HCEC 1CT (cell line): ENCODE results near the gene GLRB.
"Not testable (repeated sequence)": the region's sequence is repeated elsewhere in the genome, so short reads cannot be mapped to it uniquely, and the experiment has no call there.

ENCODE experiments used
- DNase-seq: peaks from one replicate; pipeline ENCODE4 v3.0.0-alpha.2; 2017

GLRB gene

GRCh38 chr4:157141976-157142375, 66.0 kb downstream of the GLRB start:
- no peak for DNase-seq

DNA sequence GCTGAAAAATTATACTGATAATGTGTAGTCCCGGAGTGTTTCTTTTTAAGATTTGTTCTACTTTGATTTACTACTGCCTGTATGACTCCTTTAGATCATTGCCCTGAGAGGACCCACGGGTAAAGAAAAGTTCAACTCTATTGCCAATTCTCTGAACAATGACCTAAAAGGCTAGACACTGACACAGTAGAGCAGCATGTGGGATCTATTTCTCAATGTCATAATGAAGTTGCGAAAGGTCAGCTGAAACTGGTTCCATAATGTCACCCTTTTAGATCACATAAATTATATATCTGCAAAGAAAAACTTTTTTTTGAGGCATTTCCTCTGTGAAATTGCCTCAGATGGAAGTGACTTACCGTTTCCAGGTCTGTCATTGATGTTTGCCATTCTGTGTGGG, 67.4 kb downstream of the GLRB start:
- no peak for DNase-seq

DNA sequence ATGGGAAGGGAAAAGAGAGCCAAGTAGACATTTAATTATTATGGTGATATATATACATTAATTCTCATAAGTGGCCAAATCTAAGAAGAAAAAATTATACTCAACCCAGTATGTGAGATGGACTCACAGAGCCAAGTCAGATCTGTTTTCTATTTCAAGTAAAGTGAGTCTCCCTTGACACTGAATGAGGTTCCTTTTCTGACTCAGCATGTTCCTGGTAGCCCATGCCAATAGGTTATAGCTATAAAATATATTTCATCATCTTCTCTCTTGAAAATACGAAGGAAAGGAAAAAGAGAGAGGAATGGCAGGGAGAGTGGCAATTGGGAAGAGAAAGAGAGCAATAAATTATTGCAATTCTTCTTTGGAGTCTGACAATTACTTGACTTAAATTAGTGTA, 75.8 kb downstream of the GLRB start:
- DNase-seq = no peak

- no peak for DNase-seq
Measured at GRCh38 chr4:157165935-157166610, 90.1 kb downstream of the GLRB start.

- DNase-seq = no peak
Measured at GRCh38 chr4:157170321-157170720, 94.4 kb downstream of the GLRB start.

- peak; percentile 6 for DNase-seq
Measured at GRCh38 chr4:157172011-157172410, 96.1 kb downstream of the GLRB start.

- DNase-seq = not testable (repeated sequence)
Measured at GRCh38 chr4:157180268-157180667, 104.3 kb downstream of the GLRB start.

DNA sequence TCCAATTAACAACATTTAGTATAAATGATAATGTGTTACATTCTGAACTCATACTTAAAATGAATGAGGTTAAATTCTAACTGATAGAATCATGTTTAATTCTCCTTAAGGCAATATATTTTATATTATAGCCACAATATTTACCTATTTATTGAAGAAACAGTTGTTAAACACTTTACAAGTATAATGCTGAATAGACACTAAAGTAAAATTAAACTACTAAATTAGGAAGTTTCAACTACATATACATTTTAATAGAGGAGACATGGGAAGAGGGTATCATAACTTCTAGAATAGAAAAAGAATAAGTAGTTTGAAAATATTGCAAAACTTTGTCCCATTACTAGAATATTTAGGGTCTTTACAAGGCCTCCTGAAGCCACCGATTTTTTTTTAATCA, 108.3 kb downstream of the GLRB start:
- DNase-seq = no peak

- DNase-seq = no peak
Measured at GRCh38 chr4:157185363-157185762, 109.4 kb downstream of the GLRB start.

- DNase-seq = no peak
Measured at GRCh38 chr4:157195374-157195773, 119.4 kb downstream of the GLRB start.

DNA sequence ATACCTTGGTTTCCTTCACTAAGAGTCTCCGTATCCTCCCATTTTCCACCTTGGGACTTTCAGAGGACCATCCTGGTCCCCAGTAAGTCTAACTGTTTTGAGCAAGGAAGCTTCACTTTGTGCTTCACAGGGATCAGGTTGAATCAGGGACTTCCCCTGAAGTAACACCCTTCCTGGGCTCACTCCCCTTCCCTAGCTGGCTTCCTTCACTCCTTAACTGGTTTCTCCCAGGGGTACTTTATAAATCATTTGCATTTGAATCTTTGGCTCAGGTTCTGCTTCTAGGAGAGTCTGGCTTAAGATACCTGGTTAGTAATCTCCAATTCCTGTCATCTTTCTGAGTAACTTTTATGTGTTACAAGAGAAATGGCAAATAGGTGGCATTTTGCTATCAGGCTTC, 120.1 kb downstream of the GLRB start:
- no peak for DNase-seq

DNA sequence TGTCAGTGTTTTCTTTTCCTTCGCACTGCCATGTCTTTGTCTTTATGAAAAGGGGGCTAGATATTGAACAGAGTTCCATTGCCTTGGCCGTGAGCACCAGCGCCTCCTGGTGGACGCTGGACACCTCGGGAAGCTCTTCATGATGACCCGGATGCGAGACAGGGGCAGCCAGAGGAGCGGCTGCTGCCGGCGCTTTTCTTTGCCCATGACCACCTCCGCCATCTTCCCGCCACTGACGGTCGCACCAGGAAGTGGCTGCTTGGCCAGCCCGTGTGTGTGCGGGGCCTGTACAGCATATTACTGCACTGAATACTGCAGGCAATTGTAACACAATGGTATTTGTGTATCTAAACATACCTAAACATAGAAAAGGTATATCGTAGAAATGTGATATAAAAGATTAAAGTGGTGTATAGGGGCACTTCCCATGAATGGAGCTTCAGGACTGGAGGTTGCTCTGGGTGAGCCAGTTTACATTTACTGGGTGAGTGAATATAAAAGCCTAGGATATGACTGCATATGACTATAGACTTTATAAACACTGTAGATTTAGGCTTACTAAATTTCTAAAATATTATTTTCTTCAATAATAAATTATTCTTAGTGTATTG, 128.8 kb downstream of the GLRB start:
- DNase-seq = no peak

- peak; percentile 5 for DNase-seq
Measured at GRCh38 chr4:157217708-157218107, 141.8 kb downstream of the GLRB start.

GRCh38 chr4:157219711-157220370, 143.9 kb downstream of the GLRB start:
- no peak for DNase-seq

- no peak for DNase-seq
Measured at GRCh38 chr4:157220371-157220881, 144.5 kb downstream of the GLRB start, which contains the start of gene GRIA2. Gene GRIA2, plus strand, starts transcription at chr4:157220728. Its CDS starts 315 bp downstream, at chr4:157221043.

DNA sequence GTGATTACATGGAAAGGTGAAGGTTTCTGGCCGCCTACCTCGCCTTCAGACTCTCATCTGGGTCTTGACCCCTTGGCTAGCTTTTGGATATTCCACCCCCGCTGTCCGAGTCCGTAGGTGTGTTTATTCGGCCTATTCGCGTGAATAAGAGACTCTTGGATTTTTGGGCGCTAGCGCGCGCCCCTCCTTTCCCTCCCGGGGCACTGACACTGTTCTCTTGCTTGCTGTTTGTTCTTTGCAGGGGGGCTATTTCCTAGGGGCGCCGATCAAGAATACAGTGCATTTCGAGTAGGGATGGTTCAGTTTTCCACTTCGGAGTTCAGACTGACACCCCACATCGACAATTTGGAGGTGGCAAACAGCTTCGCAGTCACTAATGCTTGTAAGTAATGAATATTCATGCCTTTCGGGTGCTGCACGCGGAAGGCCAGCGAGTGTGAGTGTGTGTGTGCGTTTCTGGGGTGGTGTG, 145.5 kb downstream of the GLRB start:
- DNase-seq = no peak
